ENCODE results near the gene SLC25A47.
"Not testable (repeated sequence)": the region's sequence is repeated elsewhere in the genome, so short reads cannot be mapped to it uniquely, and the experiment has no call there.

Gene SLC25A47

DNA sequence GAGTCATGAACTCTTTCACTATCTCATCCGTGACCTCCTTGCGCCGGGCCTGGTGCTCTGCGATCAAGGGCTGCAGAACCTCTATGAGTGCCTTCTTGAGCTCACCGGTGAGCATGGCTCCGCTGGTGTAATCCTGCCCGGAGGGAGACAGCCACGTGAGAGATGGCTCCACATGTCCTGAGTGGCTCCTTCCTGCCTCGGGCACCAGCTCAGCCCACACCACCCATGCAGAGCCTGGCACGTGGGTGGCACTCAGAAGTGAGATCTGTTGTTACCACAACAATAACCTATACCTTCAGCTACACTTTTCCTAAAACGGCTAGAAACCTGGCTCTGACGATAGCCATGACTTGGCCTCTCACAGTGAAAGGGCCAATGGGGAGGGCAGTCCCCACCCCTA lies 11.8 kb downstream of the SLC25A47 start:
- no peak overlapping the region for H3K4me3 ChIP-seq (ENCODE audit: low read depth in 1 of 2, low read length in 2 of 2)
- no peaks in the 10 kb centered on the region for H3K4me1 ChIP-seq (ENCODE audit: control insufficient read depth in 1 of 2, insufficient read depth in 2 of 2, low read length in 2 of 2)
- peaks cover 12 to 38% of the 10 kb centered on the region in 2 donors for H3K36me3 ChIP-seq (ENCODE audit: control insufficient read depth in 1 of 2, insufficient read depth in 2 of 2, low read length in 2 of 2)
- no peaks in the 10 kb centered on the region for H3K9me3 ChIP-seq (ENCODE audit: control insufficient read depth in 1 of 2, low read length in 2 of 2)
- H3K27me3 ChIP-seq (ENCODE audit: control insufficient read depth in 1 of 2, insufficient read depth in 2 of 2, low read length in 2 of 2), result no peaks in the 10 kb centered on the region
- H3K9ac ChIP-seq (ENCODE audit: low read depth in 1 of 2, low read length in 2 of 2), result no peak overlapping the region
- H3K27ac ChIP-seq (ENCODE audit: low read depth, low read length), result no peak overlapping the region

DNA sequence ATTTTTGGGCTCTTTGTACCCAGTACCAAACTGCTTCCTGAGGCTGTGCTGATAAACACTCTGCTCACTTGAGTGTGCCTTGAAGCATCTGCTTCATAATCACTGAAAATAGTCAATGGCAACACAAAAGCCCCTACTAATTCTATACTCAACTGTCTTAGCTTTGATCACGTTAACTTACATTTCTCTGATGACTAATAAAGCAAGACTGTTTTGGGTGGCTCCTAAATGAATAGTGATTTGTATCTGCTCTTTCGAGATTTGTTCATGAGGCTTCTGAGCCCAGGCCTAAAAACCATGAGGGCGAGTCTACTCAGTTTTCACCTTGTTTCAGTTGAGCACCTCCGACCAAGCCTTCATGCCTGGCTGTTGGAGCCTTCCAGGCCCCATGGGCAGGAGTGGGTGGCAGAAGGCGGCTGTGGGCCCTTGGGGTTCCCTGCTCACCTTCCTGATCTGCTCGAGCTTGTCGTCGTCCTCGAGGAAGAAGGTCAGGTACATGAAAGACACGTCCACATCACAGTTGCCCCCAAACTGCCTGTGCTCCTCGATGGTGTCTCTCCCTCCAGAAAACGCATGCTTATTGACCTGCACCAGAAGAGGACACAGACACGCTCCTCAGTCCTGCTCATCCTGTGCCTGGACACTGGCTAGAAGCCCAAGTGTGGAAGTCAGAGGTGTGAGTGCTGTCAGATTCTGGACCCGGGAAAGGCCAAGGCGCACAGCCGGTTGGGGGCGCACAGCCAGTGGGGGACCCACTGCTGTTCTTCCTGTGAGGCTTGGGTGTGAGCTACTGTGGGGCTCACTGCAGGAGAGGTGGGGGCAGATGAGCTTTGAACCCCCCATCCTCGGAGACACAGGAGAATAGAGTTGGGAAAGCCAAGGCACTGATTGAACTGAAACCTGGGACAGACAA lies 13.7 kb downstream of the SLC25A47 start:
- H3K9me3 ChIP-seq (ENCODE audit: control insufficient read depth in 1 of 2, low read length in 2 of 2), result no peaks in the 10 kb centered on the region
- peaks cover 17 to 43% of the 10 kb centered on the region in 2 donors for H3K36me3 ChIP-seq (ENCODE audit: control insufficient read depth in 1 of 2, insufficient read depth in 2 of 2, low read length in 2 of 2)
- peaks cover 7 to 10% of the 10 kb centered on the region in 2 donors for H3K4me1 ChIP-seq (ENCODE audit: control insufficient read depth in 1 of 2, insufficient read depth in 2 of 2, low read length in 2 of 2)
- H3K27me3 ChIP-seq (ENCODE audit: control insufficient read depth in 1 of 2, insufficient read depth in 2 of 2, low read length in 2 of 2), result no peaks in the 10 kb centered on the region
- H3K27ac ChIP-seq (ENCODE audit: low read depth, low read length), result no peak overlapping the region
- no peak overlapping the region for H3K4me3 ChIP-seq (ENCODE audit: low read depth in 1 of 2, low read length in 2 of 2)
- H3K9ac ChIP-seq (ENCODE audit: low read depth in 1 of 2, low read length in 2 of 2), result no peak overlapping the region

DNA sequence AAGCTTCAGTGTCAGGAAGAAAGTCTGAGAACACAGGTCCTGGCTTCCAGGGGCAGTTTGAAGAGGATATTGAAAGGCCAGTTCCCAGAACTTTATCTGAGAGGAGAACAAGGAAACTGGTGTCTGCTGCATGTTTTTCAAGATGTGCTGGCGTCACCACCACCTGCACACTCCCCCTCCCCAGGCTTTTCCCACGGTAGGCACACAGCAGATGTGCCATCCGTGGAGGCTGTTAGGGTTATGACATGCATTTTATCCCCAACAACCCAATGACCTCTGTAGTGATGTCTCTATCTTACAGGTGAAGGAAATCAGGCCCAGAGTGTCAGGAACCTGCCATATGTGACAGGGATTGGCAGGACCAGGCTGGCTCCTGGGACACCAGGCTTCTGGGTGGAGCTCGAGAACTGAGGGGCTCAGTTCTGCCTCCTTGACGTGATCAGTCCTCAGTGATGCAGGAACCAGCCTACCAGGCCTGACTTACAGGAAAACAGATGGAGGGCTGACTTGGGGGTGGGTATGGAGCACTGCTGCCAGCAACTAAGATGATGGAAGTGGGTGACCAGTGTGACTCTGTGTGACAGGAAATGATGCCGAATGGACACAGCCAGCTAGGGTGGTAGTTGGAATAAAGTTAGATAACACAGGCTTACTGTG lies 16.8 kb downstream of the SLC25A47 start:
- Histone ChIP-seq H3K9ac (ENCODE audit: low read depth in 1 of 2, low read length in 2 of 2) (peak overlapping the region in 1 of 2 donors; percentile 18), H3K27me3 (ENCODE audit: control insufficient read depth in 1 of 2, insufficient read depth in 2 of 2, low read length in 2 of 2) (no peaks in the 10 kb centered on the region), H3K4me1 (ENCODE audit: control insufficient read depth in 1 of 2, insufficient read depth in 2 of 2, low read length in 2 of 2) (peaks cover 13 to 16% of the 10 kb centered on the region in 2 donors), H3K36me3 (ENCODE audit: control insufficient read depth in 1 of 2, insufficient read depth in 2 of 2, low read length in 2 of 2) (peaks cover 13 to 40% of the 10 kb centered on the region in 2 donors), H3K9me3 (ENCODE audit: control insufficient read depth in 1 of 2, low read length in 2 of 2) (no peaks in the 10 kb centered on the region), H3K27ac (ENCODE audit: low read depth, low read length) (peak overlapping the region; percentile 5), H3K4me3 (ENCODE audit: low read depth in 1 of 2, low read length in 2 of 2) (no peak overlapping the region)

DNA sequence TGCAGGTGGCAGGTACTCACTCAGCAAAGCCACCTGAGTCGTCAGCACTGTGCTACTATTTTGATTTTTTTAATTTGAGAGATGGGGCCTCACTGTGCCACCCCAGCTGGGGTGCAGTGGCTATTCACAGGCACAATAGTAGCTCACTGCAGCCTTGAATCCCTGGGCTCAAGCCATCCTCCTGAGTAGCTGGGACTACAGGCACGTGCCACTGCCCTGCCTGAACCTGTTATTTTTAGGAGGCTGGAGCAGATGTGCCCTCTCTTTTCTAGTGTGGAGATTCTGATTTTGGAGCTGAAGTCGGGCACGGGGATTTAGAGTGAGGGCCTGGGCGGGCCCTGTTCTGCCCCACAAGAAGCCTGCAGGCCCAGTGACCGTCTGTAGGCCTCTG lies 17.3 kb downstream of the SLC25A47 start:
- Histone ChIP-seq H3K4me1 (ENCODE audit: control insufficient read depth in 1 of 2, insufficient read depth in 2 of 2, low read length in 2 of 2) (peaks cover 13 to 16% of the 10 kb centered on the region in 2 donors), H3K36me3 (ENCODE audit: control insufficient read depth in 1 of 2, insufficient read depth in 2 of 2, low read length in 2 of 2) (peaks cover 10 to 36% of the 10 kb centered on the region in 2 donors), H3K9me3 (ENCODE audit: control insufficient read depth in 1 of 2, low read length in 2 of 2) (no peaks in the 10 kb centered on the region), H3K27me3 (ENCODE audit: control insufficient read depth in 1 of 2, insufficient read depth in 2 of 2, low read length in 2 of 2) (no peaks in the 10 kb centered on the region), H3K9ac (ENCODE audit: low read depth in 1 of 2, low read length in 2 of 2) (no peak overlapping the region), H3K4me3 (ENCODE audit: low read depth in 1 of 2, low read length in 2 of 2) (no peak overlapping the region), H3K27ac (ENCODE audit: low read depth, low read length) (peak overlapping the region; percentile 5)

DNA sequence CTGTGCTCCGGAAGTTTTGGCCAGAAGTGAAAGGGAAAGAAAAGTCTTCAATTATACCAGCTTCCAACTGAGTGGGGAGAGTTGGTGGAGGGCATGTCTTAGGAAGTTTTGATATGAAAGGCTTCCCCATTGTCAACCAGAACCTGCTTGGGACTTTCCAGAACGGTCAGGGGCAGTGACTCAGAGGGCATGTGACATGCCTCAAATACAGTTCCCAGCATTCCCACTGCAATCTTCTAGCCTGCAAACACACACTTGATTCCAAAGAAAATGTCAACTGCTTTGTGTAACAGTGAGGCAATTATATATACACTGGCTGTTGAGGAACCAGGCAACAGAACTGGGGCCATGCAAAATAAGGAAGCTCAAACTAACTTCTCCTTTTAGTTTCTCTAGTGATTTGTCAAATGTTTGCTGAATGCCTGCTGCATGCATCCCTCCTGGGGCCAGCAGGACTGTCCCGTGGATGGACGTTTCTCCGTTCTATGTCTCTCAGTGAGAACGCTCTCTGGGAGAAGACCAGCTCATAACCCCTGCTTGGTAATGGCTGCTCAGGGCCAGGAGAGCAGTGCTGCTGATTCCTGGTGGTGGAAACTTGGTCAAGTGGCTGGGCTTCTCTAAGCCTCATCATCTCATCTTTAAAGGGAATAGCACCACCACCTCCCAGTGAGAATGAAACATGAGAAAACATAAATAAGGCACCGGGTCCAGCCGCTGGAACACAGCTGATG lies 18.3 kb downstream of the SLC25A47 start:
- H3K27ac ChIP-seq (ENCODE audit: low read depth, low read length), result peak overlapping the region; percentile 27
- H3K9me3 ChIP-seq (ENCODE audit: control insufficient read depth in 1 of 2, low read length in 2 of 2), result no peaks in the 10 kb centered on the region
- peak overlapping the region in 1 of 2 donors; percentile 20 for H3K9ac ChIP-seq (ENCODE audit: low read depth in 1 of 2, low read length in 2 of 2)
- H3K4me3 ChIP-seq (ENCODE audit: low read depth in 1 of 2, low read length in 2 of 2), result no peak overlapping the region
- H3K36me3 ChIP-seq (ENCODE audit: control insufficient read depth in 1 of 2, insufficient read depth in 2 of 2, low read length in 2 of 2), result peaks cover 14 to 44% of the 10 kb centered on the region in 2 donors
- H3K4me1 ChIP-seq (ENCODE audit: control insufficient read depth in 1 of 2, insufficient read depth in 2 of 2, low read length in 2 of 2), result peaks cover 13 to 16% of the 10 kb centered on the region in 2 donors
- H3K27me3 ChIP-seq (ENCODE audit: control insufficient read depth in 1 of 2, insufficient read depth in 2 of 2, low read length in 2 of 2), result no peaks in the 10 kb centered on the region

DNA sequence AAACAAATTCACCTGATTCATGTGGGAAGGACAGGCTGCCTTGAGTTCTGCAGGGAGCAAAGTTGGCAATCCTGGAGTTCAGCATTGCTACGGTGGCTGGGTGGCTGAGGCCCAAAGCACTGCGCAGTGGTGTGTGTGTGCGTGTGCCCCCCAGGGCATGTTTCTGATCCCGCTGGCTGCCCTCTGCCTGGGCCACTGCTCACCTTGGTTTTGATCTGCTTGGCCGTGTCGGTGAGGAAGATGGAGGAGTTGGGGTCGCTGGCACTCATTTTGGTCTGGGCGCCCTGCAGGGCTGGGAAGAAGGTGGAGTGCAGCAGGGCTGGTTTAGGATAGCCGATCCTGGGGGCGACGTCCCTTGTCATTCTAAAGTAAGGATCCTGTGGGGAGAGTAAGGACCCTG lies 19.1 kb downstream of the SLC25A47 start:
- peaks cover 13 to 16% of the 10 kb centered on the region in 2 donors for H3K4me1 ChIP-seq (ENCODE audit: control insufficient read depth in 1 of 2, insufficient read depth in 2 of 2, low read length in 2 of 2)
- no peaks in the 10 kb centered on the region for H3K9me3 ChIP-seq (ENCODE audit: control insufficient read depth in 1 of 2, low read length in 2 of 2)
- H3K27me3 ChIP-seq (ENCODE audit: control insufficient read depth in 1 of 2, insufficient read depth in 2 of 2, low read length in 2 of 2), result no peaks in the 10 kb centered on the region
- H3K36me3 ChIP-seq (ENCODE audit: control insufficient read depth in 1 of 2, insufficient read depth in 2 of 2, low read length in 2 of 2), result peaks cover 18 to 44% of the 10 kb centered on the region in 2 donors
- no peak overlapping the region for H3K4me3 ChIP-seq (ENCODE audit: low read depth in 1 of 2, low read length in 2 of 2)
- peak overlapping the region; percentile 66 for H3K27ac ChIP-seq (ENCODE audit: low read depth, low read length)
- H3K9ac ChIP-seq (ENCODE audit: low read depth in 1 of 2, low read length in 2 of 2), result no peak overlapping the region

DNA sequence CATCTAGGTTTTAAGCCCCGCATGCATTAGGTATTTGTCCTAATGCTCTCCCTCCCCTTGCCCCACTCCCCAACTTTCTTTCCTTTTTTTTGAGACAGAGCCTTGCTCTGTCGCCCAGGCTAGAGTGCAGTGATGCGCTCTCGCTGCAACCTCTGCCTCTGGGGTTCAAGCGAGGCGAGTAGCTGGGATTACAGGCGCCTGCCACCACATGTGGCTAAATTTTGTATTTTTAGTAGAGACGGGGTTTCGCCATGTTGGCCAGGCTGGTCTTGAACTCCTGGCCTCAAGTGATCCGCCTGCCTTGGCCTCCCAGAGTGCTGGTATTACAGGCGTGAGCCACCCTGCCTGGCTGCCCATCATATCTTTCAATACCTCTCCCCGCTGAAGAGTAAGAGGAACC lies 19.7 kb downstream of the SLC25A47 start:
- H3K4me3 ChIP-seq (ENCODE audit: low read depth in 1 of 2, low read length in 2 of 2); H3K27ac ChIP-seq (ENCODE audit: low read depth, low read length); H3K9ac ChIP-seq (ENCODE audit: low read depth in 1 of 2, low read length in 2 of 2); H3K9me3 ChIP-seq (ENCODE audit: control insufficient read depth in 1 of 2, low read length in 2 of 2); H3K27me3 ChIP-seq (ENCODE audit: control insufficient read depth in 1 of 2, insufficient read depth in 2 of 2, low read length in 2 of 2): not testable (repeated sequence)
- H3K4me1 ChIP-seq (ENCODE audit: control insufficient read depth in 1 of 2, insufficient read depth in 2 of 2, low read length in 2 of 2), result peaks cover 15 to 19% of the 10 kb centered on the region in 2 donors
- H3K36me3 ChIP-seq (ENCODE audit: control insufficient read depth in 1 of 2, insufficient read depth in 2 of 2, low read length in 2 of 2), result peaks cover 19 to 41% of the 10 kb centered on the region in 2 donors

DNA sequence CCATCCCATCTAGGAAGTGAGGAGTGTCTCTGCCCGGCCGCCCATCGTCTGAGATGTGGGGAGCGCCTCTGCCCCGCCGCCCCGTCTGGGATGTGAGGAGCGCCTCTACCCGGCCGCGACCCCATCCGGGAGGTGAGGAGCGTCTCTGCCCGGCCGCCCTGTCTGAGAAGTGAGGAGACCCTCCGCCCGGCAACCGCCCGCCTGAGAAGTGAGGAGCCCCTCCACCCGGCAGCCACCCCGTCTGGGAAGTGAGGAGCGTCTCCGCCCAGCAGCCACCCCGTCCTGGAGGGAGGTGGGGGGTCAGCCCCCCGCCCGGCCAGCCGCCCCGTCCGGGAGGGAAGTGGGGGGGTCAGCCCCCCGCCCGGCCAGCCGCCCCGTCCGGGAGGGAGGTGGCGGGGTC lies 21.5 kb downstream of the SLC25A47 start:
- H3K27me3 ChIP-seq (ENCODE audit: control insufficient read depth in 1 of 2, insufficient read depth in 2 of 2, low read length in 2 of 2); H3K4me3 ChIP-seq (ENCODE audit: low read depth in 1 of 2, low read length in 2 of 2); H3K9me3 ChIP-seq (ENCODE audit: control insufficient read depth in 1 of 2, low read length in 2 of 2); H3K27ac ChIP-seq (ENCODE audit: low read depth, low read length); H3K9ac ChIP-seq (ENCODE audit: low read depth in 1 of 2, low read length in 2 of 2): not testable (repeated sequence)
- H3K4me1 ChIP-seq (ENCODE audit: control insufficient read depth in 1 of 2, insufficient read depth in 2 of 2, low read length in 2 of 2), result peaks cover 33 to 37% of the 10 kb centered on the region in 2 donors
- peaks cover 22 to 49% of the 10 kb centered on the region in 2 donors for H3K36me3 ChIP-seq (ENCODE audit: control insufficient read depth in 1 of 2, insufficient read depth in 2 of 2, low read length in 2 of 2)

DNA sequence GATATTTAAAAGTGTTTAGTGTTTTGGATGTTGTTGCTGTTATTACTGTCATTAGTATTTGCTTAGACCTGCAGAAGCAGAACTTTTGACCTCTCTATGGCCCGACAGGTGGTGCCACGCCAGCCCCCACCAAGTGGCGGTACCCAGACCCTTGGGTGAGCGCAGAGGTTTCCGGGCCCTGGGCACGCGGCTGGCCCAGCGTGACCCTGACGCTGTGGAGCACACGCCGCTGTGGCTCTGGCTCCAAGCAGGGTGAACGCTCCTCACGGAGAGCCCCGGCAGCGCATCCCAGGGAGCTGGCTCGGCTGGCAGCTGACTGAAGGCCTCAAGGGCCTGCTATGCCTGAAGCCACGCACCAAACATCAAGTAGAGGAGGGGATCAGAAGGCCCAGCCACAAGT lies 22.6 kb downstream of the SLC25A47 start:
- no peak overlapping the region for H3K27ac ChIP-seq (ENCODE audit: low read depth, low read length)
- no peak overlapping the region for H3K9ac ChIP-seq (ENCODE audit: low read depth in 1 of 2, low read length in 2 of 2)
- H3K9me3 ChIP-seq (ENCODE audit: control insufficient read depth in 1 of 2, low read length in 2 of 2), result no peaks in the 10 kb centered on the region
- H3K4me1 ChIP-seq (ENCODE audit: control insufficient read depth in 1 of 2, insufficient read depth in 2 of 2, low read length in 2 of 2), result peaks cover 33 to 38% of the 10 kb centered on the region in 2 donors
- H3K36me3 ChIP-seq (ENCODE audit: control insufficient read depth in 1 of 2, insufficient read depth in 2 of 2, low read length in 2 of 2), result peaks cover 17 to 47% of the 10 kb centered on the region in 2 donors
- H3K4me3 ChIP-seq (ENCODE audit: low read depth in 1 of 2, low read length in 2 of 2), result no peak overlapping the region
- H3K27me3 ChIP-seq (ENCODE audit: control insufficient read depth in 1 of 2, insufficient read depth in 2 of 2, low read length in 2 of 2), result no peaks in the 10 kb centered on the region

Data from duodenal mucosa (tissue), 2 donors.